ENCODE results near the gene FRYL.

The FRYL gene

GRCh38 chr4:48651914-48652313, 128.2 kb downstream of the FRYL start:
- Histone ChIP-seq H3K9me2 (replicated peaks; ENCODE audit: insufficient read depth, low read length) (no peaks in the 10 kb centered on the region), H4K20me1 (ENCODE audit: low read depth, low read length) (no peaks in the 10 kb centered on the region), H3F3A (ENCODE audit: insufficient read depth) (0 out of 2 replicates have a peak, but pooled peaks cover 2% of the 10 kb centered on the region), H3K27me3 (ENCODE audit: low read length) (no peaks in the 10 kb centered on the region), H3K9ac (ENCODE audit: low read length) (no peak overlapping the region), H3K9me3 (ENCODE audit: insufficient read depth, low read length) (no peaks in the 10 kb centered on the region), H3K36me3 (ENCODE audit: low read length) (no peaks in the 10 kb centered on the region), H3K4me2 (ENCODE audit: low read depth, low read length, poor library complexity, severe bottlenecking) (no peak overlapping the region), H3K27ac (ENCODE audit: low read depth, low read length) (no peak overlapping the region), H3K79me2 (ENCODE audit: insufficient read depth, low read length) (peaks cover 24% of the 10 kb centered on the region; the same call in 1 of the 2 replicates), H3K4me3 (ENCODE audit: insufficient read depth, low read length, poor library complexity, severe bottlenecking) (no peak overlapping the region), H2AFZ (ENCODE audit: low read depth, low read length, severe bottlenecking) (no peak overlapping the region)
- no peak for TF ChIP-seq EZH2phosphoT487 (conservative IDR thresholded peaks at IDR 0.05; ENCODE audit: low read length)
- no peak for TF ChIP-seq CTCF (IDR thresholded peaks at IDR 0.05; ENCODE audit: insufficient read depth, low read length, poor library complexity, severe bottlenecking)

GRCh38 chr4:48649505-48649904, 130.6 kb downstream of the FRYL start:
- peaks cover 41% of the 10 kb centered on the region for H3K79me2 ChIP-seq (ENCODE audit: insufficient read depth, low read length)
- H3K4me3 ChIP-seq (ENCODE audit: insufficient read depth, low read length, poor library complexity, severe bottlenecking) = no peak overlapping the region

GRCh38 chr4:48645225-48645794, 134.8 kb downstream of the FRYL start:
- Histone ChIP-seq H2AFZ (ENCODE audit: low read depth, low read length, severe bottlenecking) (no peak overlapping the region), H4K20me1 (ENCODE audit: low read depth, low read length) (0 out of 2 replicates have a peak, but pooled peaks cover 15% of the 10 kb centered on the region), H3K27ac (ENCODE audit: low read depth, low read length) (no peak overlapping the region)

More at GRCh38 chr4:48649505-48649904, 130.6 kb downstream of the FRYL start:
- Histone ChIP-seq H3K27ac (ENCODE audit: low read depth, low read length) (no peak overlapping the region), H3K36me3 (ENCODE audit: low read length) (no peaks in the 10 kb centered on the region), H3F3A (ENCODE audit: insufficient read depth) (no peaks in the 10 kb centered on the region), H4K20me1 (ENCODE audit: low read depth, low read length) (0 out of 2 replicates have a peak, but pooled peaks cover 7% of the 10 kb centered on the region), H3K4me2 (ENCODE audit: low read depth, low read length, poor library complexity, severe bottlenecking) (no peak overlapping the region), H2AFZ (ENCODE audit: low read depth, low read length, severe bottlenecking) (no peak overlapping the region), H3K9me3 (ENCODE audit: insufficient read depth, low read length) (no peaks in the 10 kb centered on the region), H3K9ac (ENCODE audit: low read length) (no peak overlapping the region), H3K27me3 (ENCODE audit: low read length) (no peaks in the 10 kb centered on the region), H3K9me2 (replicated peaks; ENCODE audit: insufficient read depth, low read length) (no peaks in the 10 kb centered on the region)
- TF ChIP-seq EZH2phosphoT487 (conservative IDR thresholded peaks at IDR 0.05; ENCODE audit: low read length) = no peak
- TF ChIP-seq CTCF (IDR thresholded peaks at IDR 0.05; ENCODE audit: insufficient read depth, low read length, poor library complexity, severe bottlenecking) = no peak

More at GRCh38 chr4:48645225-48645794, 134.8 kb downstream of the FRYL start:
- no peak overlapping the region for H3K4me3 ChIP-seq (ENCODE audit: insufficient read depth, low read length, poor library complexity, severe bottlenecking)
- no peaks in the 10 kb centered on the region for H3K9me2 ChIP-seq (replicated peaks; ENCODE audit: insufficient read depth, low read length)
- peaks cover 40% of the 10 kb centered on the region for H3K79me2 ChIP-seq (ENCODE audit: insufficient read depth, low read length)
- no peaks in the 10 kb centered on the region for H3K9me3 ChIP-seq (ENCODE audit: insufficient read depth, low read length)
- H3K9ac ChIP-seq (ENCODE audit: low read length) = no peak overlapping the region
- no peak for TF ChIP-seq EZH2phosphoT487 (conservative IDR thresholded peaks at IDR 0.05; ENCODE audit: low read length)
- no peak for TF ChIP-seq CTCF (IDR thresholded peaks at IDR 0.05; ENCODE audit: insufficient read depth, low read length, poor library complexity, severe bottlenecking)
- no peaks in the 10 kb centered on the region for H3K27me3 ChIP-seq (ENCODE audit: low read length)
- H3F3A ChIP-seq (ENCODE audit: insufficient read depth) = peaks cover 5% of the 10 kb centered on the region; the same call in 1 of the 2 replicates
- H3K4me2 ChIP-seq (ENCODE audit: low read depth, low read length, poor library complexity, severe bottlenecking) = no peak overlapping the region
- no peaks in the 10 kb centered on the region for H3K36me3 ChIP-seq (ENCODE audit: low read length)

Measured in SU-DHL-6 (cell line).